ENCODE data around the gene EPHA5. TPM values are rescaled to one million over a fixed set of nuclear protein-coding genes. Genes with fewer than 3 reads are reported as not detected.

Gene EPHA5
- total RNA-seq, 2 donors from 2014 or later = under 0.01 TPM; not detected in 1

DNA sequence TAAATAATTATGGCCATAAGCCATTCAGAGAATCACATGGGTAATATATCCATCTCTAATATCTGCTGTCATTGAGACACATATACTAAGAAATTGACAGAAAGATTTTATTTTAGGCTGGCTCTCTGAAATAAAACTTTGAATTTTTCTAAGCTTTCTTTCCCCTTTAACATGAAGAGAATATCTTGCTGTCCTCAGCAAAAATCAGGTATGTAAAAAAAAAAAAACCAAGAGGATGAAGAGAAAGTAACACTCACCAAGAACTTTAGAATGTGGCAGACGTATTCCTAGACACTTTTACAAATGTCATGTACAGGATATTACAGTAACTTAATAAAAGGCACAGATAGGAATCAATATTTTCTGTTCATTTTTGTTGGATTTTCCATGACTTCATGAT lies 65.8 kb downstream of the EPHA5 start:
- H3K27ac ChIP-seq = no peak overlapping the region
- 46 to 65% methylated on average over 1 of the region's 1 CpG for WGBS, 2 donors
- H3K36me3 ChIP-seq (replicated peaks in 1 of 2; ENCODE audit: insufficient read depth in 1 of 2, low read depth in 2 of 2) = no peaks in the 10 kb centered on the region
- no peaks in the 10 kb centered on the region for H3K4me1 ChIP-seq
- no peak for ATAC-seq
- no peak for DNase-seq
- no peaks in the 10 kb centered on the region for H3K9me3 ChIP-seq
- no peak for TF ChIP-seq POLR2A (IDR thresholded peaks at IDR 0.05)
- TF ChIP-seq, protein P1, sequence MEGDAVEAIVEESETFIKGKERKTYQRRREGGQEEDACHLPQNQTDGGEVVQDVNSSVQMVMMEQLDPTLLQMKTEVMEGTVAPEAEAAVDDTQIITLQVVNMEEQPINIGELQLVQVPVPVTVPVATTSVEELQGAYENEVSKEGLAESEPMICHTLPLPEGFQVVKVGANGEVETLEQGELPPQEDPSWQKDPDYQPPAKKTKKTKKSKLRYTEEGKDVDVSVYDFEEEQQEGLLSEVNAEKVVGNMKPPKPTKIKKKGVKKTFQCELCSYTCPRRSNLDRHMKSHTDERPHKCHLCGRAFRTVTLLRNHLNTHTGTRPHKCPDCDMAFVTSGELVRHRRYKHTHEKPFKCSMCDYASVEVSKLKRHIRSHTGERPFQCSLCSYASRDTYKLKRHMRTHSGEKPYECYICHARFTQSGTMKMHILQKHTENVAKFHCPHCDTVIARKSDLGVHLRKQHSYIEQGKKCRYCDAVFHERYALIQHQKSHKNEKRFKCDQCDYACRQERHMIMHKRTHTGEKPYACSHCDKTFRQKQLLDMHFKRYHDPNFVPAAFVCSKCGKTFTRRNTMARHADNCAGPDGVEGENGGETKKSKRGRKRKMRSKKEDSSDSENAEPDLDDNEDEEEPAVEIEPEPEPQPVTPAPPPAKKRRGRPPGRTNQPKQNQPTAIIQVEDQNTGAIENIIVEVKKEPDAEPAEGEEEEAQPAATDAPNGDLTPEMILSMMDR (IDR thresholded peaks at IDR 0.05) = no peak
- no peak overlapping the region for H3K4me3 ChIP-seq
- H3K27me3 ChIP-seq = no peaks in the 10 kb centered on the region
- intact Hi-C loops (cut with DNase I) = no loop called here

DNA sequence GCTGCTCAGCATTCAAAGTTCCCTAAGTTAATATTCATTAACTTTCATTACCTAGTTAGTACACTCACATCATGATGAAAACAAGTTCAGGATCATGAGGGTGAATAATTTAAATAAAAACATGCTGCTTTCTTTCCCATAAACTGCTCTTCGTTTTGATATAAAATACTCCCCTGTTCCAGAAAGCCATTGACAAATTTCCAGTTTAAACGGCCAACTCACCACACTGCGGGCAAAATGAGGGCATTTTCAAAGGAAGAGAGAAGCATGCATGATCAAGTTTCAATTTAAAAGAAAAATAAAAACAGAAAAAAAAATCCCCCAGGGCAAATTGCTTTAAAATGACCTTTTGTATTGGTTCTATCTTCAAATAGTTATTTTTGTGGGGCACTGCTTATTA lies 69.6 kb downstream of the EPHA5 start:
- no peaks in the 10 kb centered on the region for H3K4me1 ChIP-seq
- no peak for ATAC-seq
- no peaks in the 10 kb centered on the region for H3K27me3 ChIP-seq
- H3K36me3 ChIP-seq (replicated peaks in 1 of 2; ENCODE audit: insufficient read depth in 1 of 2, low read depth in 2 of 2) = no peaks in the 10 kb centered on the region
- intact Hi-C loops (cut with DNase I) = no loop called here
- H3K9me3 ChIP-seq = no peaks in the 10 kb centered on the region
- no peak for DNase-seq
- no peak overlapping the region for H3K4me3 ChIP-seq
- 42 to 67% methylated on average over 3 of the region's 3 CpGs for WGBS, 2 donors
- H3K27ac ChIP-seq = no peak overlapping the region
- no peak for TF ChIP-seq POLR2A (IDR thresholded peaks at IDR 0.05)
- TF ChIP-seq, protein P1 (IDR thresholded peaks at IDR 0.05) = no peak

DNA sequence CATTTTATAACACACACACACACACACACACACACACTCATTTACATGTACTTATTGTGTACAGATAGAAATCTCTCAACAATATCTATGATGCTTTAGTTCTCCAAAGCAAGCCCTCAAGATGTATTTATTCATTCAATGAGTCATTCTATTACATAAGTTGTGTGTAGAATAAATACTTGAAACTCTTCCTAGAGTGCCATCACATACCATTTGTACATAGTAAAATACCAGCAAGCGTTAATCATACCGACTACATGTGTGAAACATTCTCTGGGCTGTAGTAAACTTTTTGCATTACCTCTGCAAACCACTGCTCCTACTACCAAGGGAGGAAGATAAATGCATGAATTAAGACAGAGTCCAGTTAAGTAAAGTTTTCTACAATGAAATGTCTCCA lies 70.9 kb downstream of the EPHA5 start:
- ATAC-seq (no peak), DNase-seq (no peak)
- TF ChIP-seq, protein P1 (IDR thresholded peaks at IDR 0.05) = no peak
- TF ChIP-seq POLR2A (IDR thresholded peaks at IDR 0.05) = no peak
- H3K4me1 ChIP-seq = no peaks in the 10 kb centered on the region
- 79 to 91% methylated on average over 2 of the region's 2 CpGs for WGBS, 2 donors
- H3K9me3 ChIP-seq = no peaks in the 10 kb centered on the region
- H3K27me3 ChIP-seq = no peaks in the 10 kb centered on the region
- H3K4me3 ChIP-seq = no peak overlapping the region
- no peak overlapping the region for H3K27ac ChIP-seq
- no peaks in the 10 kb centered on the region for H3K36me3 ChIP-seq (replicated peaks in 1 of 2; ENCODE audit: insufficient read depth in 1 of 2, low read depth in 2 of 2)
- intact Hi-C loops (cut with DNase I) = no loop called here

DNA sequence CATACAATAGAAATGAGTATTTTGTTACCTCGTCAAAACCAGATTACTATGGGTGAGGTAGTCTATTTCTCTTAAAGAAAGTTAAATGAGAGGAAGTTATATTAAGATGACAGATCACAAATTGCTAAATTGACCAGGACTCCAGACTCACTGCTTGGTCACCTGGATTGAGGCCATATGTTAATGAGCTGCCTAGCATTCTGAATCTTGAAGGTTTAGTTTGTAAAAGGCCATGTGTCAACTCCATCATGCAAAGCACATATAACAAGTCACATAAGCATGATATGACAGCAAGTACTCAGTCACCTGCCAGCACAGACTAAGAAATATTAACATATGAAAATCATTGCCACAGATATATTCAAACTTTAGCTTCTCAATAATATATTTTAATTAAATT lies 72.6 kb downstream of the EPHA5 start:
- Histone ChIP-seq H3K4me1 (no peaks in the 10 kb centered on the region), H3K4me3 (no peak overlapping the region), H3K9me3 (no peaks in the 10 kb centered on the region), H3K27me3 (no peaks in the 10 kb centered on the region), H3K27ac (no peak overlapping the region), H3K36me3 (replicated peaks in 1 of 2; ENCODE audit: insufficient read depth in 1 of 2, low read depth in 2 of 2) (no peaks in the 10 kb centered on the region)
- no peak for TF ChIP-seq POLR2A (IDR thresholded peaks at IDR 0.05)
- TF ChIP-seq, protein P1 (IDR thresholded peaks at IDR 0.05) = no peak
- DNase-seq = no peak
- 90 to 94% methylated on average over 1 of the region's 1 CpG for WGBS, 2 donors
- intact Hi-C loops (cut with DNase I) = no loop called here
- ATAC-seq = no peak

DNA sequence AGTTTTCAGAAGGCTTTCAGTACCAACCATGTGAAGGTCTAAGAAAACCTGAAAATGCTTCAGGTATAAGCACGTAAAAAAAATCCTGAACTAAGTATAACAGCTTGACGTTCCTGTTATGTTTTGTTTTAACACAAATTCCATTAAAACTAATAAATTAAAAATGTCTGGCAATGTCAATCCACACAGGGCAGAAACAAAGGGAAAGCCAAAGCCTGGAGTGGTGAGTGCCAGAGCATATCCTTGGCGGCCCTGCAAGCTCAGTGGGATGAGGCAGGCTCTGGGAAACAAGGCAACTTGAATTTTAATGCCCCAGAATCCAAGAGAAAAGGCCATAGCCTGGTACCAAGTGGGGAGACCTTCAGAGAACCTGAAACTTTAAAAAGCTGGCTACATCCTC lies 78.2 kb downstream of the EPHA5 start:
- DNase-seq = no peak
- H3K4me1 ChIP-seq = no peaks in the 10 kb centered on the region

More for the DNA sequence above, 78.2 kb downstream of the EPHA5 start:
- ATAC-seq = no peak
- H3K4me3 ChIP-seq = no peak overlapping the region
- H3K27ac ChIP-seq = no peak overlapping the region
- no peaks in the 10 kb centered on the region for H3K36me3 ChIP-seq (replicated peaks in 1 of 2; ENCODE audit: insufficient read depth in 1 of 2, low read depth in 2 of 2)
- no peaks in the 10 kb centered on the region for H3K27me3 ChIP-seq
- WGBS, 2 donors = 65 to 72% methylated on average over 3 of the region's 3 CpGs
- no peaks in the 10 kb centered on the region for H3K9me3 ChIP-seq
- intact Hi-C loops (cut with DNase I) = no loop called here
- TF ChIP-seq, protein P1 (IDR thresholded peaks at IDR 0.05) = no peak
- TF ChIP-seq POLR2A (IDR thresholded peaks at IDR 0.05) = no peak
